GM23338 (cell line): Measurements from ENCODE around the gene NAT14. TPM values are rescaled to one million over a fixed set of nuclear protein-coding genes. Genes with fewer than 3 reads are reported as not detected.
"Not testable (repeated sequence)": the region's sequence is repeated elsewhere in the genome, so short reads cannot be mapped to it uniquely, and the experiment has no call there.

Source experiments
- ATAC-seq: fragments of 200-7000 bp; cut with Tn5 transposase; 3 replicates; pipeline ENCODE4 v1.9.1; 2020
- DNase-seq: peaks from one replicate; pipeline ENCODE4 v3.0.0-alpha.2; 2015; ENCODE audit warnings: low spot score
- H2AFZ ChIP-seq: fragments of 200-600 bp; sonication (generic); 2 replicates; pipeline ENCODE4 v1.8.0; 2016; ENCODE audit warnings: antibody characterized with exemption, mild to moderate bottlenecking, moderate library complexity
- H3F3A ChIP-seq: fragments of 200-600 bp; sonication (generic); replicated peaks from 2 replicates; pipeline ENCODE4 v1.8.0; 2017; ENCODE audit warnings: antibody characterized with exemption, mixed run types, low read depth
- H3K27ac ChIP-seq: fragments of 200-600 bp; sonication (generic); 2 replicates; pipeline ENCODE4 v1.6.1; 2016; ENCODE audit warnings: low read depth
- H3K27me3 ChIP-seq: fragments of 200-600 bp; sonication (generic); 2 replicates; pipeline ENCODE4 v1.8.0; 2016; ENCODE audit warnings: mild to moderate bottlenecking, mixed run types, moderate library complexity; ENCODE audit not compliant: insufficient read depth
- H3K36me3 ChIP-seq: fragments of 200-600 bp; sonication (generic); 2 replicates; pipeline ENCODE4 v1.8.0; 2016; ENCODE audit warnings: mild to moderate bottlenecking; ENCODE audit not compliant: insufficient read depth
- H3K4me1 ChIP-seq: fragments of 200-600 bp; sonication (generic); 2 replicates; pipeline ENCODE4 v1.8.0; 2016; ENCODE audit warnings: mild to moderate bottlenecking, moderate library complexity; ENCODE audit not compliant: insufficient read depth
- H3K4me2 ChIP-seq: fragments of 200-600 bp; sonication (generic); 2 replicates; pipeline ENCODE4 v1.7.1; 2017; ENCODE audit warnings: mixed run types
- H3K4me3 ChIP-seq: fragments of 200-600 bp; sonication (generic); 2 replicates; pipeline ENCODE4 v1.6.1; 2016; ENCODE audit warnings: mixed run types
- H3K79me2 ChIP-seq: fragments of 200-600 bp; sonication (generic); replicated peaks from 2 replicates; pipeline ENCODE4 v1.8.0; 2017; ENCODE audit warnings: mild to moderate bottlenecking; ENCODE audit not compliant: insufficient read depth
- H3K9me2 ChIP-seq: fragments of 200-600 bp; sonication (generic); 2 replicates; pipeline ENCODE4 v1.8.0; 2017; ENCODE audit not compliant: insufficient read depth
- H4K20me1 ChIP-seq: fragments of 200-600 bp; sonication (generic); replicated peaks from 2 replicates; pipeline ENCODE4 v1.8.0; 2017; ENCODE audit warnings: mild to moderate bottlenecking; ENCODE audit not compliant: insufficient read depth
- H3K27ac Mint-ChIP-seq: 2 replicates; pipeline ENCODE4 v1.8.0; 2020; ENCODE audit warnings: inconsistent platforms, mild to moderate bottlenecking, moderate library complexity, mixed read lengths
- H3K27me3 Mint-ChIP-seq: 3 replicates; pipeline ENCODE4 v1.8.0; 2022; ENCODE audit warnings: low read depth, mild to moderate bottlenecking, moderate library complexity, mixed read lengths, inconsistent platforms; ENCODE audit not compliant: insufficient read depth, poor library complexity
- H3K36me3 Mint-ChIP-seq: 3 replicates; pipeline ENCODE4 v1.8.0; 2021; ENCODE audit warnings: low read depth, mild to moderate bottlenecking, inconsistent platforms, moderate library complexity, mixed read lengths
- H3K4me1 Mint-ChIP-seq: 3 replicates; pipeline ENCODE4 v1.8.0; 2020; ENCODE audit warnings: mild to moderate bottlenecking, inconsistent platforms, mixed read lengths
- H3K4me3 Mint-ChIP-seq: 3 replicates; pipeline ENCODE4 v1.8.0; 2021; ENCODE audit warnings: moderate library complexity, mild to moderate bottlenecking, inconsistent platforms, mixed read lengths
- H3K9me3 Mint-ChIP-seq: 3 replicates; pipeline ENCODE4 v1.8.0; 2020; ENCODE audit warnings: moderate library complexity, mild to moderate bottlenecking, inconsistent platforms, mixed read lengths
- NANOG ChIP-seq: IDR thresholded peaks from 2 replicates; pipeline ENCODE4 v1.6.1; 2016; ENCODE audit warnings: antibody characterized with exemption, borderline replicate concordance
- STAT1 ChIP-seq: IDR thresholded peaks from one replicate; pipeline ENCODE4 v1.6.1; 2016; ENCODE audit warnings: antibody characterized with exemption; ENCODE audit not compliant: unreplicated experiment
- ZNF331 ChIP-seq: fragments of 250-450 bp; sonication (Bioruptor Pico); IDR thresholded peaks from 2 replicates; pipeline ENCODE4 v1.5.0; 2020; ENCODE audit warnings: low read depth, mild to moderate bottlenecking, moderate library complexity
- polyA plus RNA-seq: library from polyadenylated mRNA; unstranded; fragments of >200 nt; fragmentation: Nextera tagmentation; extraction: Ambion mirVana; gene quantifications from 2 replicates; pipeline ENCODE4 v1.2.1, GENCODE V29; 2016
- total RNA-seq: library from RNA; depleted of rRNA; stranded (reverse); fragments of >200 nt; shearing (Covaris generic); gene quantifications from 2 replicates; pipeline ENCODE4 v1.2.3, GENCODE V29; 2014
- TF ChIP-seq, protein P1 (sequence below), 2 experiments: fragments of 200-600 bp in 1 of 2; sonication (generic) in 1 of 2; conservative IDR thresholded peaks; 2 replicates each; pipeline versions ENCODE4 v1.5.1 to v1.6.1; 2016 to 2017; ENCODE audit warnings: antibody characterized with exemption in 2 of 2, low read depth in 2 of 2, mild to moderate bottlenecking in 2 of 2, moderate library complexity in 1 of 2
- TF ChIP-seq, protein P2 (sequence below): fragments of 250-450 bp; sonication (Bioruptor Pico); IDR thresholded peaks from 2 replicates; pipeline ENCODE4 v1.5.0; 2020; ENCODE audit warnings: mild to moderate bottlenecking, moderate library complexity

NAT14 gene
- total and polyA plus RNA-seq, 2 experiments from 2014 or later: 27.8 to 39.6 TPM

DNA sequence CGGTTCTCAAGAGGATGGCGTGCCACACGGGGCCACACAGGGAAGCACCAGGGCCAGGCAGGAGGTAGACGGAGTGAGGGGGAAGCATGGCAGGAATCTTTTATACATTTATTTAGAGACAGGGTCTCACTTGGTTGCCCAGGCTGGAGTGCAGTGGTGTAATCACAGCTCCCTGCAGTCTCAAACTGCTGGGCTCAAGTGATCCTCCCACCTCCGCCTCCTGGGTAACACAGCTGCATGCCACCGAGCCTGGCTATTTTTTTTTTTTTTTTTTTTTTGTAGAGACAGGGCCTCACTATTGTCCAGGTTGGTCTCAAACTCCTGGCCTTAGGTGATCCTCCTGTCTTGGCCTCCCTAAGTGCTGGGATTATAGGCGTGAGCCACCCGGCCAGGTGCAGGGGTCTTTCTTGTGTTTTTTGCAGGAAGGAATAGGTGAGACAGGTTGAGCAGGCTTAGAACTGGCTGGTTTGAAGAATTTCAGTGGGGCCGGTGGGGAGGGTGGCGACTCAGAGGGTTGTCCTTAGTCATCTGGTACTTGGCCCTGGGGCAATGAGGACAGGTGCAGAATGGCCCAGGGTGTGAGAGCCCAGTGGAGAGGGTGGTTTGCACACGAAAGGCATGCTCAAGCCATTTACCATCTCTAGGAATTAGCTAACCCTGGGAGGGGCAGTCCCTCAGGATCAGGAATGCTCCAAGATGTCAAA is 10.8 kb downstream of the NAT14 start:
- peaks cover 16% of the 10 kb centered on the region for H3K4me1 Mint-ChIP-seq
- no peaks in the 10 kb centered on the region; the same call in 2 of the 3 replicates for H3K36me3 Mint-ChIP-seq
- Histone ChIP-seq H3K27me3 (no peaks in the 10 kb centered on the region), H3K79me2 (no peaks in the 10 kb centered on the region), H3K9me2 (no peaks in the 10 kb centered on the region), H3K4me3 (no peak overlapping the region), H3K27ac (no peak overlapping the region), H2AFZ (no peak overlapping the region), H3F3A (no peaks in the 10 kb centered on the region), H3K36me3 (no peaks in the 10 kb centered on the region), H4K20me1 (no peaks in the 10 kb centered on the region), H3K4me1 (peaks cover 9% of the 10 kb centered on the region; the same call in 1 of the 2 replicates), H3K4me2 (no peak overlapping the region)
- no peaks in the 10 kb centered on the region; the same call in 2 of the 3 replicates for H3K9me3 Mint-ChIP-seq
- peaks cover 2% of the 10 kb centered on the region for H3K27me3 Mint-ChIP-seq
- H3K27ac Mint-ChIP-seq: no peak overlapping the region
- TF ChIP-seq, protein P1, sequence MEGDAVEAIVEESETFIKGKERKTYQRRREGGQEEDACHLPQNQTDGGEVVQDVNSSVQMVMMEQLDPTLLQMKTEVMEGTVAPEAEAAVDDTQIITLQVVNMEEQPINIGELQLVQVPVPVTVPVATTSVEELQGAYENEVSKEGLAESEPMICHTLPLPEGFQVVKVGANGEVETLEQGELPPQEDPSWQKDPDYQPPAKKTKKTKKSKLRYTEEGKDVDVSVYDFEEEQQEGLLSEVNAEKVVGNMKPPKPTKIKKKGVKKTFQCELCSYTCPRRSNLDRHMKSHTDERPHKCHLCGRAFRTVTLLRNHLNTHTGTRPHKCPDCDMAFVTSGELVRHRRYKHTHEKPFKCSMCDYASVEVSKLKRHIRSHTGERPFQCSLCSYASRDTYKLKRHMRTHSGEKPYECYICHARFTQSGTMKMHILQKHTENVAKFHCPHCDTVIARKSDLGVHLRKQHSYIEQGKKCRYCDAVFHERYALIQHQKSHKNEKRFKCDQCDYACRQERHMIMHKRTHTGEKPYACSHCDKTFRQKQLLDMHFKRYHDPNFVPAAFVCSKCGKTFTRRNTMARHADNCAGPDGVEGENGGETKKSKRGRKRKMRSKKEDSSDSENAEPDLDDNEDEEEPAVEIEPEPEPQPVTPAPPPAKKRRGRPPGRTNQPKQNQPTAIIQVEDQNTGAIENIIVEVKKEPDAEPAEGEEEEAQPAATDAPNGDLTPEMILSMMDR (conservative IDR thresholded peaks at IDR 0.05; ENCODE audit: low read depth in 2 of 2): no peak
- no peak for TF ChIP-seq ZNF331 (CRISPR knock-in tag)
- no peak for TF ChIP-seq NANOG
- TF ChIP-seq, protein P2, sequence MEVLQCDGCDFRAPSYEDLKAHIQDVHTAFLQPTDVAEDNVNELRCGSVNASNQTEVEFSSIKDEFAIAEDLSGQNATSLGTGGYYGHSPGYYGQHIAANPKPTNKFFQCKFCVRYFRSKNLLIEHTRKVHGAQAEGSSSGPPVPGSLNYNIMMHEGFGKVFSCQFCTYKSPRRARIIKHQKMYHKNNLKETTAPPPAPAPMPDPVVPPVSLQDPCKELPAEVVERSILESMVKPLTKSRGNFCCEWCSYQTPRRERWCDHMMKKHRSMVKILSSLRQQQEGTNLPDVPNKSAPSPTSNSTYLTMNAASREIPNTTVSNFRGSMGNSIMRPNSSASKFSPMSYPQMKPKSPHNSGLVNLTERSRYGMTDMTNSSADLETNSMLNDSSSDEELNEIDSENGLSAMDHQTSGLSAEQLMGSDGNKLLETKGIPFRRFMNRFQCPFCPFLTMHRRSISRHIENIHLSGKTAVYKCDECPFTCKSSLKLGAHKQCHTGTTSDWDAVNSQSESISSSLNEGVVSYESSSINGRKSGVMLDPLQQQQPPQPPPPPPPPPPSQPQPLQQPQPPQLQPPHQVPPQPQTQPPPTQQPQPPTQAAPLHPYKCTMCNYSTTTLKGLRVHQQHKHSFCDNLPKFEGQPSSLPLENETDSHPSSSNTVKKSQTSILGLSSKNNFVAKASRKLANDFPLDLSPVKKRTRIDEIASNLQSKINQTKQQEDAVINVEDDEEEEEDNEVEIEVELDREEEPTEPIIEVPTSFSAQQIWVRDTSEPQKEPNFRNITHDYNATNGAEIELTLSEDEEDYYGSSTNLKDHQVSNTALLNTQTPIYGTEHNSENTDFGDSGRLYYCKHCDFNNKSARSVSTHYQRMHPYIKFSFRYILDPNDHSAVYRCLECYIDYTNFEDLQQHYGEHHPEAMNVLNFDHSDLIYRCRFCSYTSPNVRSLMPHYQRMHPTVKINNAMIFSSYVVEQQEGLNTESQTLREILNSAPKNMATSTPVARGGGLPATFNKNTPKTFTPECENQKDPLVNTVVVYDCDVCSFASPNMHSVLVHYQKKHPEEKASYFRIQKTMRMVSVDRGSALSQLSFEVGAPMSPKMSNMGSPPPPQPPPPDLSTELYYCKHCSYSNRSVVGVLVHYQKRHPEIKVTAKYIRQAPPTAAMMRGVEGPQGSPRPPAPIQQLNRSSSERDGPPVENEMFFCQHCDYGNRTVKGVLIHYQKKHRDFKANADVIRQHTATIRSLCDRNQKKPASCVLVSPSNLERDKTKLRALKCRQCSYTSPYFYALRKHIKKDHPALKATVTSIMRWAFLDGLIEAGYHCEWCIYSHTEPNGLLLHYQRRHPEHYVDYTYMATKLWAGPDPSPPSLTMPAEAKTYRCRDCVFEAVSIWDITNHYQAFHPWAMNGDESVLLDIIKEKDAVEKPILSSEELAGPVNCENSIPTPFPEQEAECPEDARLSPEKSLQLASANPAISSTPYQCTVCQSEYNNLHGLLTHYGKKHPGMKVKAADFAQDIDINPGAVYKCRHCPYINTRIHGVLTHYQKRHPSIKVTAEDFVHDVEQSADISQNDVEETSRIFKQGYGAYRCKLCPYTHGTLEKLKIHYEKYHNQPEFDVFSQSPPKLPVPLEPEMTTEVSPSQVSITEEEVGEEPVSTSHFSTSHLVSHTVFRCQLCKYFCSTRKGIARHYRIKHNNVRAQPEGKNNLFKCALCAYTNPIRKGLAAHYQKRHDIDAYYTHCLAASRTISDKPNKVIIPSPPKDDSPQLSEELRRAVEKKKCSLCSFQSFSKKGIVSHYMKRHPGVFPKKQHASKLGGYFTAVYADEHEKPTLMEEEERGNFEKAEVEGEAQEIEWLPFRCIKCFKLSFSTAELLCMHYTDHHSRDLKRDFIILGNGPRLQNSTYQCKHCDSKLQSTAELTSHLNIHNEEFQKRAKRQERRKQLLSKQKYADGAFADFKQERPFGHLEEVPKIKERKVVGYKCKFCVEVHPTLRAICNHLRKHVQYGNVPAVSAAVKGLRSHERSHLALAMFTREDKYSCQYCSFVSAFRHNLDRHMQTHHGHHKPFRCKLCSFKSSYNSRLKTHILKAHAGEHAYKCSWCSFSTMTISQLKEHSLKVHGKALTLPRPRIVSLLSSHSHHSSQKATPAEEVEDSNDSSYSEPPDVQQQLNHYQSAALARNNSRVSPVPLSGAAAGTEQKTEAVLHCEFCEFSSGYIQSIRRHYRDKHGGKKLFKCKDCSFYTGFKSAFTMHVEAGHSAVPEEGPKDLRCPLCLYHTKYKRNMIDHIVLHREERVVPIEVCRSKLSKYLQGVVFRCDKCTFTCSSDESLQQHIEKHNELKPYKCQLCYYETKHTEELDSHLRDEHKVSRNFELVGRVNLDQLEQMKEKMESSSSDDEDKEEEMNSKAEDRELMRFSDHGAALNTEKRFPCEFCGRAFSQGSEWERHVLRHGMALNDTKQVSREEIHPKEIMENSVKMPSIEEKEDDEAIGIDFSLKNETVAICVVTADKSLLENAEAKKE (CRISPR knock-in tag): no peak
- TF ChIP-seq STAT1: no peak
- ATAC-seq (peak; percentile 62), DNase-seq (no peak)
- no peak overlapping the region; the same call in 2 of the 3 replicates for H3K4me3 Mint-ChIP-seq

DNA sequence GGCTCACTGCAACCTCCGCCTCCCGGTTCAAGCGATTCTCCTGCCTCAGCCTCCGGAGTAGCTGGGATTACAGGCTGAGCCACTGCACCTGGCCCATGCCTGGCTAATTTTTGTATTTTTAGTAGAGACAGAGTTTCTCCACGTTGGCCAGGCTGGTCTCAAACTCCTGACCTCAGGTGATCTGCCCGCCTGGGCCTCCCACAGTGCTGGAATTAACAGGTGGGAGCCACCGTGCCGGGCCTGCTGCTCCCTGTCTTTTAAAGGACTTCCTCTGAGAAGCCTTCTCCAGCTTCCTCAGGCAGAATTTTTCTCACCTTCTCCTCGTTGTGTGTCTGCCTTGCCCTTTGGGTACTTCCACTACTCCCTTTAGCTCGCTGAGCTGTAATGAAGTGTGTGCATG is 11.8 kb downstream of the NAT14 start:
- H3K4me3 ChIP-seq, H3K9me2 ChIP-seq, H3K36me3 ChIP-seq, H3K27me3 Mint-ChIP-seq, H4K20me1 ChIP-seq, H3K4me2 ChIP-seq, H3K27ac Mint-ChIP-seq, H3F3A ChIP-seq, H3K4me3 Mint-ChIP-seq, H3K4me1 ChIP-seq, H3K36me3 Mint-ChIP-seq, H3K27me3 ChIP-seq, ATAC-seq, H2AFZ ChIP-seq, H3K9me3 Mint-ChIP-seq, DNase-seq, H3K79me2 ChIP-seq, H3K27ac ChIP-seq: not testable (repeated sequence)
- H3K4me1 Mint-ChIP-seq: peaks cover 13% of the 10 kb centered on the region
